SH-SY5Y (cell line): Measurements from ENCODE around the gene PLIN4.

ENCODE experiments used
- GATA2 ChIP-seq: IDR thresholded peaks from 2 replicates; pipeline ENCODE4 v1.6.1; 2011; ENCODE audit warnings: mild to moderate bottlenecking, low read depth, low read length
- GATA3 ChIP-seq: IDR thresholded peaks from 2 replicates; pipeline ENCODE4 v1.6.1; 2011; ENCODE audit warnings: low read depth, mild to moderate bottlenecking, low read length, moderate library complexity

- TF ChIP-seq GATA3 (no peak), GATA2 (no peak)
Observed at GRCh38 chr19:4492337-4493103, 25.8 kb downstream of the PLIN4 start.
